ENCODE measurements around the gene SEMA6D.

SEMA6D gene

DNA sequence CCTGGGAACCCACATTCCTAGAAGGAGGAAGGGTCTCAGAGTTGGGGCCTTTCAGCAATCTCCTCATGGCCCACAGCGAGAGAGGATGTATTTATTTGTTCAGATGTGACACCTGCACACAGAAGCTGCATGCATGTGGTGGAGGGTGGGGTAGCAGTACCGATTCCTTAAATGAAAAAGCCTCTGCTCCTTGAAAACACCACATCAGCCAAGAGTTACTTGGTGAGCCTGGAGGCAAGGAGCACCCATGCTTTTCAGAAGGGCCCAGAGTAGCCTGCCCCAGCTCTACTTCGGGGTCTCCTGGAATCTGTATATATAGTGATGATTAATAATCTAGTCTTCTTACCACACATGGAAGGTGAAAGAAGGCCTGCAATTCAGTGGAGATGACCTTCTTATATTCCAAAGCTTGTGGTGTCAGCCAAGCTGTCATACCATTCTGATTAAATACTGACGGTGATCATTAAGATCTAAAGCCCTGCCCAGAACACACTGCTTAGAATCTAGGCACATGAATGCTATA, 33.5 kb downstream of the SEMA6D start:
- Histone ChIP-seq H3K4me2 (ENCODE audit: low read length) (no peak overlapping the region), H3K9me2 (replicated peaks; ENCODE audit: control insufficient read depth, low read length) (no peaks in the 10 kb centered on the region), H3K4me3 (ENCODE audit: low read length) (no peak overlapping the region), H3K27ac (ENCODE audit: low read depth, low read length) (no peak overlapping the region), H4K20me1 (ENCODE audit: control insufficient read depth, insufficient read depth, low read depth, low read length) (no peaks in the 10 kb centered on the region), H3F3A (ENCODE audit: control insufficient read depth, insufficient read depth) (no peaks in the 10 kb centered on the region), H3K4me1 (ENCODE audit: control insufficient read depth, low read length) (no peaks in the 10 kb centered on the region), H3K9me3 (ENCODE audit: control insufficient read depth, insufficient read depth, low read length) (peaks cover 3% of the 10 kb centered on the region; the same call in 1 of the 2 replicates), H3K79me2 (ENCODE audit: control insufficient read depth, low read length) (no peaks in the 10 kb centered on the region), H3K36me3 (ENCODE audit: control insufficient read depth, low read length) (no peaks in the 10 kb centered on the region), H3K27me3 (ENCODE audit: control insufficient read depth, low read length) (no peaks in the 10 kb centered on the region)
- TF ChIP-seq, protein P1, sequence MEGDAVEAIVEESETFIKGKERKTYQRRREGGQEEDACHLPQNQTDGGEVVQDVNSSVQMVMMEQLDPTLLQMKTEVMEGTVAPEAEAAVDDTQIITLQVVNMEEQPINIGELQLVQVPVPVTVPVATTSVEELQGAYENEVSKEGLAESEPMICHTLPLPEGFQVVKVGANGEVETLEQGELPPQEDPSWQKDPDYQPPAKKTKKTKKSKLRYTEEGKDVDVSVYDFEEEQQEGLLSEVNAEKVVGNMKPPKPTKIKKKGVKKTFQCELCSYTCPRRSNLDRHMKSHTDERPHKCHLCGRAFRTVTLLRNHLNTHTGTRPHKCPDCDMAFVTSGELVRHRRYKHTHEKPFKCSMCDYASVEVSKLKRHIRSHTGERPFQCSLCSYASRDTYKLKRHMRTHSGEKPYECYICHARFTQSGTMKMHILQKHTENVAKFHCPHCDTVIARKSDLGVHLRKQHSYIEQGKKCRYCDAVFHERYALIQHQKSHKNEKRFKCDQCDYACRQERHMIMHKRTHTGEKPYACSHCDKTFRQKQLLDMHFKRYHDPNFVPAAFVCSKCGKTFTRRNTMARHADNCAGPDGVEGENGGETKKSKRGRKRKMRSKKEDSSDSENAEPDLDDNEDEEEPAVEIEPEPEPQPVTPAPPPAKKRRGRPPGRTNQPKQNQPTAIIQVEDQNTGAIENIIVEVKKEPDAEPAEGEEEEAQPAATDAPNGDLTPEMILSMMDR (IDR thresholded peaks at IDR 0.05; ENCODE audit: low read depth, low read length, poor library complexity, severe bottlenecking): no peak
- TF ChIP-seq EZH2phosphoT487 (IDR thresholded peaks at IDR 0.05; ENCODE audit: borderline replicate concordance, low read length): no peak

DNA sequence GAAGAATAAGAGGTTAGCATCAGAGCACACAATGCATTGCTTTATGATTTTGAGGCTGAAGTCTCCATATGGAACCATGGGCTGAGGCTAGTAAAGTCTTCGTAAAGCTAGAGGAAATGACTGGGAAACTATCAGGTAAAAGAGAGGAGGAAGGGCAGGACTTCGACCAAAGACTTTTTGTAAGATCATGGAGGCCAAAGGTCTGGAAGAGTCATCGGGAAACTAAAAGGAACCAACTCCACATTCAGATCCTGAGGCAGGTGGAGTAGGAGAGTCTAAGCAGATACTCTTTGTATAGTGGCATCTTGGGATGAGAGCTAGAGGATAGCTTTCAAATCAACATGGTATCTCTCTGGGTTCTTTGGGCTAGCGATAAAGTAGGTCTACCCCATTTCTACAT, 36.3 kb downstream of the SEMA6D start:
- Histone ChIP-seq H3K4me3 (ENCODE audit: low read length) (no peak overlapping the region), H3K27me3 (ENCODE audit: control insufficient read depth, low read length) (no peaks in the 10 kb centered on the region), H3K9me2 (replicated peaks; ENCODE audit: control insufficient read depth, low read length) (no peaks in the 10 kb centered on the region), H3K27ac (ENCODE audit: low read depth, low read length) (no peak overlapping the region), H3K36me3 (ENCODE audit: control insufficient read depth, low read length) (no peaks in the 10 kb centered on the region), H3K79me2 (ENCODE audit: control insufficient read depth, low read length) (no peaks in the 10 kb centered on the region), H3K9me3 (ENCODE audit: control insufficient read depth, insufficient read depth, low read length) (peaks cover 3% of the 10 kb centered on the region; the same call in 1 of the 2 replicates), H3F3A (ENCODE audit: control insufficient read depth, insufficient read depth) (no peaks in the 10 kb centered on the region), H3K4me1 (ENCODE audit: control insufficient read depth, low read length) (peaks cover 4% of the 10 kb centered on the region; the same call in 1 of the 2 replicates), H4K20me1 (ENCODE audit: control insufficient read depth, insufficient read depth, low read depth, low read length) (no peaks in the 10 kb centered on the region), H3K4me2 (ENCODE audit: low read length) (no peak overlapping the region)
- TF ChIP-seq, protein P1 (IDR thresholded peaks at IDR 0.05; ENCODE audit: low read depth, low read length, poor library complexity, severe bottlenecking): no peak
- TF ChIP-seq EZH2phosphoT487 (IDR thresholded peaks at IDR 0.05; ENCODE audit: borderline replicate concordance, low read length): no peak

DNA sequence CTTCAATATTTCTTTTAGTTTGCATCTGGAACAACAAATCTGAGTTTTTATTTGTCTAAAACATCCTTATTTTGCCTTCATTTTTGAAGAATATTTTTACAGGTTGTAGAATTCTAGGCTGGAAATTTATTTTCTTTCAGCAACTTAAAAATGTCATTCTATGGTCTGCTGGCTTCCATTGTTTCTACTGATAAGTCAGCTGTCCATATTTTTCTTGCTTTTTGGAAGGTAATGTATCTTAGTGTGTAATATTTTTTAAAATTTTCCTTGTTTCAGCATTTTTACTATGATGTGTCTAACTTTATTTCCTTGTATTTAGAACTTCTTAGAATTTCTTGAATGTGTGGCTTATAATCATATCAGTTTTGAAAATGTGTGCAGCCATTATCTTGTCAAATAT, 37.0 kb downstream of the SEMA6D start:
- H4K20me1 ChIP-seq (ENCODE audit: control insufficient read depth, insufficient read depth, low read depth, low read length): no peaks in the 10 kb centered on the region
- peaks cover 4% of the 10 kb centered on the region; the same call in 1 of the 2 replicates for H3K4me1 ChIP-seq (ENCODE audit: control insufficient read depth, low read length)
- H3K4me2 ChIP-seq (ENCODE audit: low read length): no peak overlapping the region
- TF ChIP-seq, protein P1 (IDR thresholded peaks at IDR 0.05; ENCODE audit: low read depth, low read length, poor library complexity, severe bottlenecking): no peak
- TF ChIP-seq EZH2phosphoT487 (IDR thresholded peaks at IDR 0.05; ENCODE audit: borderline replicate concordance, low read length): no peak
- no peak overlapping the region for H3K4me3 ChIP-seq (ENCODE audit: low read length)
- no peaks in the 10 kb centered on the region for H3K79me2 ChIP-seq (ENCODE audit: control insufficient read depth, low read length)
- H3K36me3 ChIP-seq (ENCODE audit: control insufficient read depth, low read length): no peaks in the 10 kb centered on the region
- no peaks in the 10 kb centered on the region for H3K27me3 ChIP-seq (ENCODE audit: control insufficient read depth, low read length)
- H3K9me3 ChIP-seq (ENCODE audit: control insufficient read depth, insufficient read depth, low read length): peaks cover 3% of the 10 kb centered on the region; the same call in 1 of the 2 replicates
- no peaks in the 10 kb centered on the region for H3F3A ChIP-seq (ENCODE audit: control insufficient read depth, insufficient read depth)
- H3K27ac ChIP-seq (ENCODE audit: low read depth, low read length): no peak overlapping the region
- H3K9me2 ChIP-seq (replicated peaks; ENCODE audit: control insufficient read depth, low read length): no peaks in the 10 kb centered on the region
